Activated CD8-positive, alpha-beta memory T cell treated with anti-CD3 and anti-CD28 coated beads, Interleukin-2, amount 50 U/mL, for 1 hour (primary cell): ENCODE data around the gene HSPA1A.

Experiments used
- DNase-seq: peaks from one replicate; pipeline ENCODE4 v3.0.0-alpha.2; 2020; ENCODE audit errors: extremely low read depth

Gene HSPA1A

DNA sequence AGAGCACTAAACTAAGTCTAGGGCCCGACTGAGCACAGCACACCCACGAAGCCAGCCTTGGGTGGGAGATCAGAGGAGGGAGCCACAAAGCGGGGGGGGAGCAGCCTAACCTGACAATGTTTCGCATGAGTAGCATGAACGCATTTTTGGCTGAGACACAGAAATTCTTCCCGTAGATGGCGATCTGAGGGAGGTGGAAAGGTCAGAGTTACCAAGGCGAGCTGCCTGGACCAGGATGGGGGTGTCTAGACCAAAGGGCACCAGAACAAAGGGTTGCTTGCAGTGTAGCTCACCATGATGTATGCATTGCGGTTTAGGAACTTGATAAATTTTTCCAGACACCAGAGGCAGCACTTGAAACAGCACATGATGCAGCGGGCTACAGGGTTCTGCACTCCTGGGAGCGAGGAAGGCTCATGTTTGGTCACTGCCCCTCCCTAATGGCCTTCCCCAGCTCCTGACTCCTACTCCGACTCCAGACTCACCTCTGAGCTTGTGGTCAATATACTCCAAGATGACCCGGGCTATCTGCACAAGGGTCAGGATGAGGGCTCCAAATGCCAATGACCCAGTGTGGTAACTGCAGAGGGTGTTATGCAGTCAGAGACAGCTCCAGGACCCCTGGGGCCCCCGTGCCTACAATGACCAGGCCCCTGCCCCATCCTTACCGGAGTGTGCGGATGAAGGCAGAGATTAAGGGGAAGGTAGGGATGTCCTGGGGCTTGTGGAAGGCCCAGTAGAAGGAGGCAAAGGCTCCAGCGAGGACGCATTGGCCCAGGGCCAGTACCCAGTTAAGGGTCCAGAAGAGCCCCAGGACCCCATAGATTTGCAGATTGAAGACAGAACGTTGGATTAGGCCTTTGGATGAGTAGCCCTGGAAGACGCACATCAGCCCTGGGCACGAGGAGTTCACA, 50.1 kb downstream of the HSPA1A start:
- no peak for DNase-seq
